ENCODE results near the gene KCNH2. TPM values are rescaled to one million over a fixed set of nuclear protein-coding genes. Genes with fewer than 3 reads are reported as not detected.
"Not testable (repeated sequence)": the region's sequence is repeated elsewhere in the genome, so short reads cannot be mapped to it uniquely, and the experiment has no call there.

KCNH2 gene
- total RNA-seq, 1 experiment from 2014 or later, result 16.2 TPM

DNA sequence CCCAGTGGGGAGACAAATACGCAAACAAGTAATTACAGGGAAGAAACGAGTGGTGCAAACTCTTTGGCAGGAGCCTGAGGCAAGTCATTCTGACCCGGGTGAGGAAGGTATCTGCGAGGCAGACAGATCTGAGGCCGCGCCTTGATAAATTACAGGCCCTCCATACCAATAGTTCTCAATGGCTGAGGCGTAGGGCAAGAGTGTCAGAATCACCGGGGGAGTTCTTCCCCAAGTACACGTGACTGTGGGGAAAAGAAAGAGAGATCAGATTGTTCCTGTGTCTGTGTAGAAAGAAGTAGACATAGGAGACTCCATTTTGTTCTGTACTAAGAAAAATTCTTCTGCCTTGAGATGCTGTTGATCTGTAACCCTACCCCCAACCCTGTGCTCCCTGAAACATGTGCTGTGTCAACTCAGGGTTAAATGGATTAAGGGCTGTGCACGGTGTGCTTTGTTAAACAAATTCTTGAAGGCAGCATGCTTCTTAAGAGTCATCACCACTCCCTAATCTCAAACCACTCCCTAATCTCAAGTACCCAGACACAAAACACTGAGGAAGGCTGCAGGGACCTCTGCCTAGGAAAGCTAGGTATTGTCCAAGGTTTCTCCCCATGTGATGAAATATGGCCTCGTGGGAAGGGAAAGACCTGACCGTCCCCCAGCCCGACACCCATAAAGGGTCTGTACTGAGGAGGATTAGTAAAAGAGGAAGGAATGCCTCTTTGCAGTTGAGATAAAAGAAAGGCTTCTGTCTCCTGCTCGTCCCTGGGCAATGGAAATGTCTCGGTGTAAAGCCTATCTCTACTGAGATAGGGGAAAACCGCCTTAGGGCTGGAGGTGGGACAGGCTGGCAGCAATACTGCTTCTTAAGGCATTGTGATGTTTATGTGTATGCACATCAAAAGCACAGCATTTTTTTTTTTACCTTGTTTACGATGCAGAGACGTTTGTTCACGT, 48.9 kb upstream of the KCNH2 start:
- H3K4me3 Mint-ChIP-seq, result peak overlapping the region; percentile 92
- H3K36me3 Mint-ChIP-seq; POLR2A ChIA-PET; ATAC-seq; DNase-seq (ENCODE audit: low spot score); H3K9me3 Mint-ChIP-seq: not testable (repeated sequence)
- peaks cover 13% of the 10 kb centered on the region for H3K27me3 Mint-ChIP-seq (ENCODE audit: low read depth)
- CTCF ChIA-PET, result interaction anchor here (1.0 to 3.5 kb wide), 11 partner anchors 9 to 97 kb away, joined by 4 to 75 read pairs (median 14); no protein-coding TSS in a partner anchor
- 0 out of 2 replicates have a peak, but pooled peaks have one; percentile 6 for TF ChIP-seq FOXK1 (CRISPR knock-in tag; IDR thresholded peaks at IDR 0.05)
- peaks cover 24% of the 10 kb centered on the region for H3K4me1 Mint-ChIP-seq
- H3K27ac Mint-ChIP-seq, result peak overlapping the region; percentile 78

DNA sequence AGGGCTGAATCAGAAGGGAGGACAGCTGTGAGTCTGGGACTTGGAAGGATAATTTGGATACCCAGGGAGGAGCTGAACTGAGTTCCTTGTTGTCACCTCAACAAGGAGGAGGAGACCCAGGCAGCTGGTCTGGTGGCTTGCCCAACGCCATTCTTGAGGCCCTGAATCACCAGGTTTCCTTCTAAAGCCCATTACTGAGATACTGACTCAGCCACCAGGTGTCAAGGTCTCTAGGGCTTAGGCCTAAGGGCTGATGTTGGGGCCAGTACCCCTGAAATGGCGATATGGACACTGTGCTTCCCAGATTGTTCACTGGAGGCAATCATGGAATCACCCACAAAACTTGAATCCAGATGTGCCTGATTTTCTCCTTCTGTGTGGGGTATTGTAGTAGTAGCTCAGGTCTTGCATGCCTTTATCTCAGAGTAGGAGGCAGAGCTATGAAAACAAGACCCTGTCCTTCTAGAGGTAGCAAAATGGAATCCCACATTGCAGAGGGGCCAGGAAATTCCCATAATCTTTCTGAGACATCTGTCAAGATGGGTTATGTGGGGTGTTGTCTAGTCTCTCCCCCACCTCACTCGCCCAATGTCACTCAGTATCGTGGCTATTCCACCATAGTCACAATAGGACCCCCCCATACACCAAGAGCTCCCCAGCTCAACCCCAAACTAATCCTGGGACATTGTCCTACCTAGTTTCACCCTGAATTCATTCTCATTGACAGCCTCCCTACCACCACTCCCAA, 48.0 kb upstream of the KCNH2 start:
- DNase-seq (ENCODE audit: low spot score) (no peak), ATAC-seq (no peak)
- ChIA-PET POLR2A (no interaction called here), CTCF (interaction anchor here (1.2 to 3.5 kb wide), 4 partner anchors 8 to 63 kb away, joined by 3 to 75 read pairs (median 26); no protein-coding TSS in a partner anchor)
- H3K4me3 Mint-ChIP-seq, result no peak overlapping the region
- no peaks in the 10 kb centered on the region for H3K36me3 Mint-ChIP-seq
- peaks cover 22% of the 10 kb centered on the region for H3K27me3 Mint-ChIP-seq (ENCODE audit: low read depth)
- H3K9me3 Mint-ChIP-seq, result no peaks in the 10 kb centered on the region
- H3K4me1 Mint-ChIP-seq, result peaks cover 24% of the 10 kb centered on the region
- no peak overlapping the region for H3K27ac Mint-ChIP-seq
- TF ChIP-seq NFATC4 (CRISPR knock-in tag; IDR thresholded peaks at IDR 0.05), result no peak

- H3K4me1 Mint-ChIP-seq, result peaks cover 39% of the 10 kb centered on the region
- no peak within 1 kb of the TSS for H3K4me3 Mint-ChIP-seq
- TF ChIP-seq NR3C1 (CRISPR knock-in tag; conservative IDR thresholded peaks at IDR 0.05; ENCODE audit: low read depth), result no peak
- TF ChIP-seq ZBTB21 (CRISPR knock-in tag; IDR thresholded peaks at IDR 0.05; ENCODE audit: borderline replicate concordance), result no peak
- TF ChIP-seq EMX1 (CRISPR knock-in tag; IDR thresholded peaks at IDR 0.05), result no peak
- TF ChIP-seq TCF7 (CRISPR knock-in tag; IDR thresholded peaks at IDR 0.05; ENCODE audit: low read depth), result no peak
- TF ChIP-seq FOXP1 (CRISPR knock-in tag; IDR thresholded peaks at IDR 0.05; ENCODE audit: borderline replicate concordance), result no peak
- TF ChIP-seq, protein P1, sequence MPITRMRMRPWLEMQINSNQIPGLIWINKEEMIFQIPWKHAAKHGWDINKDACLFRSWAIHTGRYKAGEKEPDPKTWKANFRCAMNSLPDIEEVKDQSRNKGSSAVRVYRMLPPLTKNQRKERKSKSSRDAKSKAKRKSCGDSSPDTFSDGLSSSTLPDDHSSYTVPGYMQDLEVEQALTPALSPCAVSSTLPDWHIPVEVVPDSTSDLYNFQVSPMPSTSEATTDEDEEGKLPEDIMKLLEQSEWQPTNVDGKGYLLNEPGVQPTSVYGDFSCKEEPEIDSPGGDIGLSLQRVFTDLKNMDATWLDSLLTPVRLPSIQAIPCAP (CRISPR knock-in tag; IDR thresholded peaks at IDR 0.05), result no peak
- H3K27ac Mint-ChIP-seq, result no peak within 1 kb of the TSS
- H3K9me3 Mint-ChIP-seq, result no peaks in the 10 kb centered on the region
- POLR2A ChIA-PET, result no interaction called here
- CTCF ChIA-PET, result interaction anchor here (0.6 to 1.5 kb wide), 4 partner anchors 14 to 425 kb away, joined by 3 to 4 read pairs (median 3); no protein-coding TSS in a partner anchor
- ATAC-seq, result no peak
- no peak for DNase-seq (ENCODE audit: low spot score)
- peaks cover 38% of the 10 kb centered on the region for H3K27me3 Mint-ChIP-seq (ENCODE audit: low read depth)
- no peaks in the 10 kb centered on the region for H3K36me3 Mint-ChIP-seq
Observed at GRCh38 chr7:151024435-151025056, 46.4 kb upstream of the KCNH2 start, which contains the start of gene ATG9B. Gene ATG9B, minus strand, starts transcription at chr7:151024494. Its CDS starts 71 bp downstream, at chr7:151024423.

GRCh38 chr7:151023232-151023631, 45.1 kb upstream of the KCNH2 start:
- H3K27me3 Mint-ChIP-seq (ENCODE audit: low read depth), result peaks cover 51% of the 10 kb centered on the region
- no peaks in the 10 kb centered on the region for H3K9me3 Mint-ChIP-seq
- DNase-seq (ENCODE audit: low spot score) (no peak), ATAC-seq (no peak)
- CTCF ChIA-PET, result interaction anchor here (1.5 kb wide), 1 partner anchor 13 kb away, joined by 3 read pairs; no protein-coding TSS in a partner anchor
- H3K36me3 Mint-ChIP-seq, result no peaks in the 10 kb centered on the region
- H3K4me1 Mint-ChIP-seq, result peaks cover 39% of the 10 kb centered on the region
- H3K27ac Mint-ChIP-seq, result no peak overlapping the region
- no peak overlapping the region for H3K4me3 Mint-ChIP-seq
- POLR2A ChIA-PET, result no interaction called here
- TF ChIP-seq ATF1 (CRISPR knock-in tag; IDR thresholded peaks at IDR 0.05) (no peak), ZBTB21 (CRISPR knock-in tag; IDR thresholded peaks at IDR 0.05; ENCODE audit: borderline replicate concordance) (no peak), NR1H2 (CRISPR knock-in tag; IDR thresholded peaks at IDR 0.05) (no peak), ZNF416 (CRISPR knock-in tag; IDR thresholded peaks at IDR 0.05) (no peak), ZNF425 (CRISPR knock-in tag; conservative IDR thresholded peaks at IDR 0.05) (no peak), NFE2L1 (CRISPR knock-in tag; IDR thresholded peaks at IDR 0.05) (no peak), JAZF1 (CRISPR knock-in tag; IDR thresholded peaks at IDR 0.05) (no peak), MYBL2 (CRISPR knock-in tag; IDR thresholded peaks at IDR 0.05) (no peak), TCF7 (CRISPR knock-in tag; IDR thresholded peaks at IDR 0.05; ENCODE audit: low read depth) (no peak), SMAD3 (CRISPR knock-in tag; IDR thresholded peaks at IDR 0.05; ENCODE audit: borderline replicate concordance) (no peak), PRRX2 (CRISPR knock-in tag; IDR thresholded peaks at IDR 0.05) (no peak), ZNF263 (CRISPR knock-in tag; IDR thresholded peaks at IDR 0.05; ENCODE audit: low read depth) (no peak), CREM (CRISPR knock-in tag; IDR thresholded peaks at IDR 0.05) (no peak)
- TF ChIP-seq, protein P2, sequence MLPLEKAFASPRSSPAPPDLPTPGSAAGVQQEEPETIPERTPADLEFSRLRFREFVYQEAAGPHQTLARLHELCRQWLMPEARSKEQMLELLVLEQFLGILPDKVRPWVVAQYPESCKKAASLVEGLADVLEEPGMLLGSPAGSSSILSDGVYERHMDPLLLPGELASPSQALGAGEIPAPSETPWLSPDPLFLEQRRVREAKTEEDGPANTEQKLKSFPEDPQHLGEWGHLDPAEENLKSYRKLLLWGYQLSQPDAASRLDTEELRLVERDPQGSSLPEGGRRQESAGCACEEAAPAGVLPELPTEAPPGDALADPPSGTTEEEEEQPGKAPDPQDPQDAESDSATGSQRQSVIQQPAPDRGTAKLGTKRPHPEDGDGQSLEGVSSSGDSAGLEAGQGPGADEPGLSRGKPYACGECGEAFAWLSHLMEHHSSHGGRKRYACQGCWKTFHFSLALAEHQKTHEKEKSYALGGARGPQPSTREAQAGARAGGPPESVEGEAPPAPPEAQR (CRISPR knock-in tag; IDR thresholded peaks at IDR 0.05), result no peak
- TF ChIP-seq, protein P3, sequence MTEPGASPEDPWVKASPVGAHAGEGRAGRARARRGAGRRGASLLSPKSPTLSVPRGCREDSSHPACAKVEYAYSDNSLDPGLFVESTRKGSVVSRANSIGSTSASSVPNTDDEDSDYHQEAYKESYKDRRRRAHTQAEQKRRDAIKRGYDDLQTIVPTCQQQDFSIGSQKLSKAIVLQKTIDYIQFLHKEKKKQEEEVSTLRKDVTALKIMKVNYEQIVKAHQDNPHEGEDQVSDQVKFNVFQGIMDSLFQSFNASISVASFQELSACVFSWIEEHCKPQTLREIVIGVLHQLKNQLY (CRISPR knock-in tag; IDR thresholded peaks at IDR 0.05), result no peak

Measured in WTC11 (cell line).